ENCODE data around the gene FGGY. TPM values are rescaled to one million over a fixed set of nuclear protein-coding genes. Genes with fewer than 3 reads are reported as not detected.

Gene FGGY
- total and polyA plus RNA-seq, 2 donors (not counting 3 experiments of a cell fraction or from before 2014, with no cell fraction given): 5.6 to 6.4 TPM

- H3K79me2 ChIP-seq (ENCODE audit: control insufficient read depth, insufficient read depth, low read length): no peaks in the 10 kb centered on the region
- no peak overlapping the region for H3K9ac ChIP-seq (replicated peaks; ENCODE audit: extremely low read depth, insufficient read depth, low read length)
- peak overlapping the region; percentile 83 for H3K27ac ChIP-seq (ENCODE audit: insufficient read depth, low read depth, low read length)
- no peak overlapping the region for H3K4me2 ChIP-seq (ENCODE audit: insufficient read depth, low read length)
- H3K36me3 ChIP-seq (ENCODE audit: control insufficient read depth in 2 of 2, extremely low read depth in 1 of 2, insufficient read depth in 2 of 2, low read length in 2 of 2): no peaks in the 10 kb centered on the region
- H3K4me1 ChIP-seq (ENCODE audit: control insufficient read depth, extremely low read depth, insufficient read depth, low read length): peaks cover 29% of the 10 kb centered on the region
- intact Hi-C loops (cut with micrococcal nuclease): loop anchor here (2.0 to 5.0 kb wide), 7 partner anchors 81 to 813 kb away; partner anchors contain the start of gene JUN
- POLR2A ChIA-PET: no interaction called here
- H3K9me1 ChIP-seq (replicated peaks; ENCODE audit: control insufficient read depth, extremely low read depth, insufficient read depth, low read length): no peaks in the 10 kb centered on the region
- H3K9me3 ChIP-seq (replicated peaks; ENCODE audit: control insufficient read depth, insufficient read depth, low read length): no peaks in the 10 kb centered on the region
- DNase-seq (ENCODE audit: low read depth, low spot score) (no peak), FAIRE-seq (no peak)
- no TSS peak for BruUV-seq (replicated peaks)
- H3K27me3 ChIP-seq (ENCODE audit: control insufficient read depth in 2 of 2, insufficient read depth in 2 of 2, low read length in 2 of 2): no peaks in the 10 kb centered on the region
- CTCF ChIA-PET: interaction anchor here (1.5 to 2.4 kb wide), 2 partner anchors 77 to 101 kb away, joined by 3 to 20 read pairs; no protein-coding TSS in a partner anchor
- no peak overlapping the region for H2AFZ ChIP-seq (ENCODE audit: low read depth, low read length)
- dilution Hi-C loops (cut with MboI; ENCODE audit: extremely low pct_ligation_motif_present, low sequenced_read_pairs): no loop called here
- H3K4me3 ChIP-seq (replicated peaks in 1 of 3; ENCODE audit: insufficient read depth in 1 of 3, low read depth in 1 of 3, low read length in 3 of 3): no peak overlapping the region
- TF ChIP-seq POLR2A (IDR thresholded peaks at IDR 0.05; ENCODE audit: low read depth, low read length) (no peak), GATA2 (IDR thresholded peaks at IDR 0.05; ENCODE audit: insufficient read depth, insufficient read length, low read depth, low read length) (no peak), POLR2AphosphoS5 (IDR thresholded peaks at IDR 0.05; ENCODE audit: insufficient read depth, low read depth, low read length) (no peak), JUN (IDR thresholded peaks at IDR 0.05; ENCODE audit: borderline replicate concordance, insufficient read depth, insufficient read length, low read depth) (no peak), CTCF (IDR thresholded peaks at IDR 0.05; ENCODE audit: extremely low read depth in 1 of 2, insufficient read depth in 1 of 2, low read depth in 1 of 2, low read length in 2 of 2) (no peak), MYC (IDR thresholded peaks at IDR 0.05; ENCODE audit: low read depth, low read length) (no peak)
- no peaks in the 10 kb centered on the region for H4K20me1 ChIP-seq (replicated peaks; ENCODE audit: control insufficient read depth, extremely low read depth, insufficient read depth, low read length)
These were observed 300.7 kb downstream of the FGGY start for GRCh38 chr1:59597420-59598119.

All from endothelial cell of umbilical vein (primary cell).